Activated CD4-positive, alpha-beta T cell treated with anti-CD3 and anti-CD28 coated beads, Interleukin-2, amount 50 U/mL, for 48 hours (primary cell): ENCODE data around the gene TLX2.

Experiments
- DNase-seq, 2 experiments: peaks; one replicate each; pipeline ENCODE4 v3.0.0-alpha.2; 2020

Gene TLX2

GRCh38 chr2:74513605-74514367, 464 bp upstream of the TLX2 start:
- DNase-seq: peak; percentile 29 to 42

DNA sequence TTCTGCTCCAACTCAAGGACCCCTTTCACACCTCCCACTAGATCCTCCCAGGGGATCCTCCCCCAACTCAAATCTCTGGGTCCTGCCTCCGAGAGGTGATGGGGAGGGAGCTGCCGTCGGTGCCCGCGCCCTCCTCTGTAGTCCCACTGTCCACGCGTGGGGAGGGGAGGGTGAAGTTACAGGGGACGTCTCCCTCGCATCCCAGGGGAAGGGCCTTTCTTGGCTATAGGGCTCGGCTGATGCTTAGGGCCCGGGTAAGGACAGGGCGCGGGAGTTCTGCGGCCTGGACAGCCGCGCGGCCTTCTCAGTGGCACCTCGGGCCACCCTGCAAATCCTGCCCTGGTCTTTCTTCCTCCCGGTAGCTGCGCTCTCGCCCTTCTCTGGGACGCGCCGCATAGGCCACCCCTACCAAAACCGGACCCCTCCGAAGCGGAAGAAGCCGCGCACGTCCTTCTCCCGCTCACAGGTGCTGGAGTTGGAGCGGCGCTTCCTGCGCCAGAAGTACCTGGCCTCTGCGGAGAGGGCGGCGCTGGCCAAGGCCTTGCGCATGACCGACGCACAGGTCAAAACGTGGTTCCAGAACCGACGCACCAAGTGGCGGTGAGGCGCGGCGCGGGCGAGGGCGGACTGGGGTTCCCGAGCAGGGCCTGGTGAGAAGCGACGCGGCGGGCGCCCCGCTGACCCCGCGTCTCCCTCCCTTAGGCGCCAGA, 1.2 kb downstream of the TLX2 start:
- DNase-seq: no peak

DNA sequence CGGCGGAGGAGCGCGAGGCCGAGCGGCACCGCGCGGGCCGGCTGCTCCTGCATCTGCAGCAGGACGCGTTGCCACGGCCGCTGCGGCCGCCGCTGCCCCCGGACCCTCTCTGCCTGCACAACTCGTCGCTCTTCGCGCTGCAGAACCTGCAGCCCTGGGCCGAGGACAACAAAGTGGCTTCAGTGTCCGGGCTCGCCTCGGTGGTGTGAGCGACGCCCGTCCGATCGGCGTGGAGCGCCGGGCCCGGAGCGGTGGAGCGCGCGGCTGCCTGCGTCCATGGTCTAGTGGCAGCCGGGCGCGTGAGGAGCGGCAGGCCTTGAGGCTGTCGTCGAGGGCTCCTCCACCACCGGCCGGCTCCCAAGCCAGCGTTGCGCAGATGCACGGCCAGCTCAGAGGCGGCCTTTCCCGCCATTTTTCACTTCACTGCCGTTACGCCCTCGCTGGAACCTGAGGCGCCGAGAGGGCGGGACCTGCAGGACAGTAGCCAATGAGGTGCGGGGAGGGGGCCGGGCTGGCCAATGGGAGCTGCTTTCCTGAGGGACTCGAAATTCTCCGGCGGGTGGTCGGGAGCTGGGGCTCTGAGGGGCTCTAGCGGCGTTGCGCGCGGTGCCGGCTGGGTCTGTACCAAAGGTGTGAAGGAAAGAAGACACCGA, 1.9 kb downstream of the TLX2 start:
- DNase-seq: peak; percentile 74 to 82

DNA sequence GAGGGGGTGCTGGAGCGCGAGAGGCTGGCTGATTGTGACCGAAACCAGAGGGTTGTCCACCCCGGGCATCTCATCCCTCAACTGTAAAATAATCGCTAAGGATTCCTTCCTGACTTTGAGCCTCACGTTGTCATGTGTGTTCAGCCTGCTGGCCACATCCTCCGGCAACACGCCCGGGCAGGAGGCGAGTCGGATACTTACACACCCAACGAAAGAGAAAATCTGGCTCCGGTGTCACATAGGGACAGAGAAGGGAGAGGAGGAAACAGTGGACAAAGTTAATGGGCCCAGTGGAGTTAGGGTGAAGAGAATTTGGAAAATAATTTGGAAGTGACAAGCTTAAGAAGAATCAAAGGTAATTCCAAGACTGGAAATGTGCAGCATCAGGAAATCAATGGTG, 2.4 kb downstream of the TLX2 start:
- DNase-seq: no peak

GRCh38 chr2:74522516-74522915, 8.3 kb downstream of the TLX2 start:
- DNase-seq: no peak

- DNase-seq: no peak
Observed at GRCh38 chr2:74524005-74524404, 9.8 kb downstream of the TLX2 start.

DNA sequence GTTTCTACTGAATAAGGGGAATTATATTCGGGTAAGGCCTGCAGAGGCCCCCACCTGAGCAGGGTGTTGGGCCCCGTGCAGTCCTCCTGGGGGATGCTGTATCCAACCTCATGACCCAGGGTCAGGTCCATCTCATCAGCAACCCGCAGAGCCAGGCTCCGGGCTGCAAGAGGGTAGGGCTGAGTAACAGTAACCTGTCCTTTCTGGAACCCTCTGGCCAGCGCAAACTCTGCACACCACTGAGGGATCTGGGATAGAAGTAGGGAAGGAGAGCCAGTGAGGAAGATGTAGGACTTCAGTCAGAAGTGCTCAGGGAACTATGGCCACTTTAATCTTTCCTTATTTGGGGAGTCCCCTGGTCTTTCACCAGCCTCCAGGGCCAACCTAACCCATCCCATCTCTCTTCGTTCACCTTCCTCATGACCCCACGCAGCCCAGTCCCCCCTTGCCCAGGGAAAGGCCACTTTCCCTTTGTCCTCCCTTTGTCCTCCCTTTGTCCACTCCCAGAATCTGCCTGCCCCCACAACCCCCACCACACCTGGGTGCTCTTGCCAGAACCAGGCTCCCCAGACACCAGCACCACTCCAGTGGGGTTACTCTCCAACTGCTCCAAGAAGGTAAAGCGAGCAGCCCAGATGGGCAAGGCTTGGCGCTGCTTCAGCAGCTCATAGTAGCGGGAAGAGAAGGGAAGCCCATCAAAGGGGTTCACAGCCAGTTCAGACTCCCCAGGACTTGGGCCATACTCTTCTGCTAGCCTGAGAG, 10.9 kb downstream of the TLX2 start:
- DNase-seq: no peak

GRCh38 chr2:74525717-74526648, 11.7 kb downstream of the TLX2 start, which contains the start of gene DQX1:
Gene DQX1 (minus strand): TSS chr2:74526231. CDS start chr2:74525729, 502 bp downstream.
- DNase-seq: no peak

GRCh38 chr2:74526649-74527230, 12.5 kb downstream of the TLX2 start:
- no peak for DNase-seq

- no peak for DNase-seq
Observed at GRCh38 chr2:74527741-74528140, 13.5 kb downstream of the TLX2 start.

GRCh38 chr2:74528600-74529356, 14.5 kb downstream of the TLX2 start:
- peak in 1 of 2 experiments; percentile 24 for DNase-seq

DNA sequence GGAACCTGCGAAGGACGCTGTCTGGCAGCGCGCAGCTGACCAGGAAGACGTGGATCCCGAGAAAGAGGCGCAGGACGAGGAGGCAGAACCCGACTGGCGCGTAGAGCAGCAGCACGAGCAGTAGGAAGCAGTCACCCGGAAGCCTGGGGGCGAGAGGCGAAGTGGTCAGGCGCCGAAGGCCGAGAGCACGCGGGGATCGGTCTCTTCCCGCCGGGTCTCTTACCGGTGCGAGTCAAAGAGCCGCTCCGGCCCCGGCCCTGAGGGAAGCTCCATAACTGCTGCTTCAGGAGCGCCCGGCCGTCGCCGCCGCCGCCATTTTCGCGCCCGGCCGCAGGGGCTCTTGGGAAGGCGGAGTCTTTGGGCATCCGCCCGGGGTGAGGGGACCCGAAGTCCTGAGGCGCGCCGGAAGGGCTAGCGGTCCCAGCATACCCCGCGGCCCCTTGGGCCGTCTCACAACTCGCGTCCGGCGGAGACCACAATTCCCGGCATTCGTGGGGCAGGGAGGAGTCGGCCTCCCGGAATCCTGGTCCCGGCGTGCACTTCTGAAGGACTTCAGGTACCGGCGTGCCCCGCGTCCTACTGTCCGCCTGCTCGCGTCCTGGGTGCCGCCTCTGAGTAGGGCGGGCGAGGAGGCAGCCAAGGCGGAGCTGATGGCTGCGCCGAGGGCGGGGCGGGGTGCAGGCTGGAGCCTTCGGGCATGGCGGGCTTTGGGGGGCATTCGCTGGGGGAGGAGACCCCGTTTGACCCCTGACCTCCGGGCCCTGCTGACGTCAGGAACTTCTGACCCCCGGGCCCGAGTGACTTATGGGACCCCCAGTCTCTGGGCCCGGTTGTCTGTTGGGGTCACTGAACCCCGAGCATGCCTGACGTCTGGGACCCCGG, 15.3 kb downstream of the TLX2 start, which contains the start of the genes AUP1 and HTRA2:
Gene AUP1, minus strand, starts transcription at position 350 of the 882 bp plus-strand sequence. Its CDS starts 77 bp downstream, at position 273.
Gene HTRA2, plus strand, starts transcription at position 577 of the 882 bp plus-strand sequence. Its CDS starts 74 bp downstream, at position 651.
- peak; percentile 94 to 96 for DNase-seq

- DNase-seq: peak; percentile 57 to 68
Observed at GRCh38 chr2:74530239-74531187, 16.3 kb downstream of the TLX2 start.

DNA sequence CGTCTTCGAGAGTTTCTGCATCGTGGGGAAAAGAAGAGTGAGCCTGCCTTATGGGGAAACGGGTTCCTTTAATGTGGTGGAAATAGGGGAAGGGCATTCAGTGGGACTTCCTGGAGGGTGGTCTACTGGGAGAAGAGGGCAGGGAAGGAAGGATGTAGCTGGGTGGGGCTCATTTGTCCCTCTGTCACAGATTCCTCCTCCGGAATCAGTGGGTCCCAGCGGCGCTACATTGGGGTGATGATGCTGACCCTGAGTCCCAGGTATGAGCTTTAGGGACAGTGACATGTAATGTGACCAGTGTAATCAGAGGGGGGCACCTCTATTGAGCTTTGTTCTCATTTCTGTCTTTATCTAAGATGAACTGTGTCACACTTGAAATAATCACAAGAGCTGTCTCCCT, 17.4 kb downstream of the TLX2 start:
- DNase-seq: no peak

GRCh38 chr2:74532222-74532621, 18.0 kb downstream of the TLX2 start:
- DNase-seq: no peak

DNA sequence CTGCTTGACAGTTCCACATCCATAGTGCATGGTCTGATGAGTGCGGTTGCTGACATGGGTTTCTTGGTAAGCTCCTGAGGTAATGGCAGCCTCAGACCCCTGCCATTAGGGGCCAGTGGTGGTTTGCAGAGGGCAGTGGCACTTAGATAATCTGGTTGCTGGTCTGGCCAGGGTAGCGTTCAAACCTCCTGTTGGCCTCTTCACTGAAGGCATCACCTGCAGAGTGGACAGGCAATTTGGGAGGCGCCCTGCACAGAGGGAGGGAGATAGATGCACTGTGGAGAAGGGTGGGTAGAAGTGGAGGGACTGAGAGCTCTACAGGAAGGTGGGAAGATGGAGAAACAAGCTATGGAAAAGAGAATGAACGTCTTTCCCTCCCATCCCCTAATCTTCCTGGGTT, 19.2 kb downstream of the TLX2 start:
- DNase-seq: no peak

DNA sequence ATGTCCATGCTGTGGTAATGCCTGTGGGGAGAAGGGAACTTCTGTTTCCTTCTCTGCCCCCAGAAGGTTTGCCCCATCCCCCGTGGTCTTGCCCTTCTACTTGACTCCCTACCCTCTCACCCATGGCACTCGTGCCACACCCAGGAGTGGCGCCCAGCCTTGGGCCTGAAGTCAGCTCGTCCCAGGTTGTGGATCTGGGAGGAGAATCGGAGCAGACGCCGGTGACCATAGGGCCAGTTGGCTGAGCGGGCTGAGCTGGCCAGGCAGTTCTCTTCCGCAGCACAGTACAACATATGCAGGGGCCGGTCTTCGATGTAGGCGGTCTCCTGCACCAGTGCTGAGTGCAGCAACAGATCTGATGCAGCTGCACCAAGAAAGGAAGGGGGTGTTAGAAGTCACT, 20.2 kb downstream of the TLX2 start:
- DNase-seq: no peak

GRCh38 chr2:74535440-74535965, 21.3 kb downstream of the TLX2 start:
- no peak for DNase-seq
